Measurements from ENCODE around the gene SCAMP2.

- TF ChIP-seq CTCF (IDR thresholded peaks at IDR 0.05; ENCODE audit: low read depth, low read length) (no peak), EZH2phosphoT487 (IDR thresholded peaks at IDR 0.05; ENCODE audit: low read depth) (no peak)
These were observed 22.8 kb downstream of the SCAMP2 start for GRCh38 chr15:74850393-74850792.
